Astrocyte (in vitro differentiated cells and primary cell): ENCODE measurements around the gene NOL7. TPM values are rescaled to one million over a fixed set of nuclear protein-coding genes. Genes with fewer than 3 reads are reported as not detected.

Source experiments
- DNase-seq: peaks from one replicate; pipeline ENCODE4 v3.0.0-alpha.2; 2010; ENCODE audit warnings: low read depth
- FAIRE-seq: peaks from 2 replicates; lab custom pipeline; 2011; peaks lifted over from hg19 to GRCh38; lab: Jason Lieb, UNC
- H2AFZ ChIP-seq: 2 replicates; pipeline ENCODE4 v1.6.0; 2012; ENCODE audit warnings: low read depth, low read length, inconsistent platforms
- H3K27ac ChIP-seq: 2 replicates; pipeline ENCODE4 v1.5.1; 2011; ENCODE audit warnings: low read depth, low read length, inconsistent platforms
- H3K27me3 ChIP-seq: 2 replicates; pipeline ENCODE4 v1.6.0; 2011; ENCODE audit warnings: low read length, inconsistent platforms; ENCODE audit not compliant: insufficient read depth
- H3K36me3 ChIP-seq: 2 replicates; pipeline ENCODE4 v1.5.1; 2011; ENCODE audit warnings: low read length, inconsistent platforms; ENCODE audit not compliant: insufficient read depth
- H3K4me1 ChIP-seq: 2 replicates; pipeline ENCODE4 v1.5.1; 2011; ENCODE audit warnings: low read length, inconsistent platforms; ENCODE audit not compliant: insufficient read depth
- H3K4me2 ChIP-seq: 2 replicates; pipeline ENCODE4 v1.6.0; 2012; ENCODE audit warnings: low read length, inconsistent platforms
- H3K4me3 ChIP-seq: 2 replicates; pipeline ENCODE4 v1.5.1; 2011; ENCODE audit warnings: low read depth, mild to moderate bottlenecking, low read length, inconsistent platforms; ENCODE audit not compliant: insufficient read depth
- H3K79me2 ChIP-seq: 2 replicates; pipeline ENCODE4 v1.6.0; 2012; ENCODE audit warnings: mild to moderate bottlenecking, low read length, inconsistent platforms; ENCODE audit not compliant: insufficient read depth
- H3K9ac ChIP-seq: 2 replicates; pipeline ENCODE4 v1.6.0; 2012; ENCODE audit warnings: mild to moderate bottlenecking, low read length, inconsistent platforms
- H3K9me3 ChIP-seq: 2 replicates; pipeline ENCODE4 v1.5.1; 2012; ENCODE audit warnings: low read depth, mild to moderate bottlenecking, low read length, inconsistent platforms; ENCODE audit not compliant: insufficient read depth
- H4K20me1 ChIP-seq: 2 replicates; pipeline ENCODE4 v1.6.0; 2012; ENCODE audit warnings: low read length, inconsistent platforms; ENCODE audit not compliant: insufficient read depth
- H3K27ac Mint-ChIP-seq: one replicate; pipeline ENCODE4 v1.8.0; 2021; ENCODE audit warnings: mild to moderate bottlenecking, mixed read lengths; ENCODE audit not compliant: unreplicated experiment
- H3K27me3 Mint-ChIP-seq: one replicate; pipeline ENCODE4 v1.8.0; 2021; ENCODE audit warnings: low read depth, mixed read lengths; ENCODE audit not compliant: unreplicated experiment
- H3K36me3 Mint-ChIP-seq: one replicate; pipeline ENCODE4 v1.8.0; 2021; ENCODE audit warnings: low read depth, mixed read lengths; ENCODE audit not compliant: unreplicated experiment
- H3K4me1 Mint-ChIP-seq: one replicate; pipeline ENCODE4 v1.8.0; 2021; ENCODE audit warnings: low read depth, mixed read lengths; ENCODE audit not compliant: unreplicated experiment
- H3K4me3 Mint-ChIP-seq: one replicate; pipeline ENCODE4 v1.8.0; 2021; ENCODE audit warnings: mild to moderate bottlenecking, moderate library complexity, mixed read lengths; ENCODE audit not compliant: unreplicated experiment
- H3K9me3 Mint-ChIP-seq: one replicate; pipeline ENCODE4 v1.8.0; 2021; ENCODE audit warnings: mild to moderate bottlenecking, mixed read lengths; ENCODE audit not compliant: unreplicated experiment
- EZH2 ChIP-seq: IDR thresholded peaks from 2 replicates; pipeline ENCODE4 v1.6.1; 2012; ENCODE audit warnings: mild to moderate bottlenecking, low read length, inconsistent platforms; ENCODE audit not compliant: insufficient read depth
- total RNA-seq: library from RNA; stranded (reverse); gene quantifications from 2 replicates; pipeline ENCODE4 v1.2.1, GENCODE V29; 2021
- TF ChIP-seq, protein P1 (sequence below): IDR thresholded peaks from 2 replicates; pipeline ENCODE4 v1.5.1; 2011; ENCODE audit warnings: low read depth, mild to moderate bottlenecking, inconsistent platforms, low read length, moderate library complexity; ENCODE audit not compliant: insufficient read depth

The NOL7 gene
- total RNA-seq, 1 donor from 2014 or later = 63.7 TPM

DNA sequence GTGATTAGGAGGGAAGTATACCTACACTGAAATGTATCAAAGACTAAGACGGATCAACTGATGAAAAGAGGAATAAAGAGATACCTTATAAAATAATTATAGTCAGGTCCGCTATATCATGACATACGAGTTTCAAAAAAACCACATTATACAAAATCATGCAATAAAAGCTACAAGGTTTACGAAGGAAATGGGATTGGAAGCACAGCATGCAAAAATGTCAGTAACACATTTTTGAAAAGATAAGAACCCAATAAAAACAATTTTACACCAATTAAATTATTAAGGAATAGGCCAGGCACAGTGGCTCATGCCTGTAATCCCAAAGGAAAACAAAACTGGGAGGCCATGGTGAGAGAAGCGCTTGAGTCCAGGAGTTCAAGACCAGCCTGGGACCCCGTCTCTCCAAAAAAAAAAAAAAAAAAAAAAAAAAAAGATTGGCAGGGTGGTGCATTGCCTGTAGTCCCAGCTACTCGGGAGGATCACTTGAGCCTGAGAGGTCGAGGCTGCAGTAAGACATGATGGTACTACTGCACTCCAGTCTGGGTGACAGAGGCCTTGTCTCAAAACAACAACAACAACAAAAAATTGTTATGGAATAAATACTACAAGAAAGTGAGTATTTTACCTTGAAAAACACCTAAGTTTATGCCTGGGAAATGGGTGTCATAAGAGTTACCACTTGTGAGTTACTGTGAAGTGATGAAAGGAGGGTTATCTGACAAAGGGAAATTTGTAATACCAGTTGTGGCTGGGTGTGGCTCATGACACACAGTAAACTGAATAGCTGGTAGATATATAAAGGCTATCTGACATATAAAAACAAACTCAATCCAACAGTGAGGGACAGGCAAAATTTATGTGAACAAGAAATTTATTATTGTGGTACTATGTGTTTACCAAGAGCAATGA is 51.3 kb downstream of the NOL7 start:
- DNase-seq (peak; percentile 16), FAIRE-seq (no peak)
- Histone ChIP-seq H3K79me2 (peaks cover 99% of the 10 kb centered on the region), H3K27ac (no peak overlapping the region), H3K9me3 (no peaks in the 10 kb centered on the region), H3K4me1 (no peaks in the 10 kb centered on the region), H2AFZ (no peak overlapping the region), H3K27me3 (no peaks in the 10 kb centered on the region), H3K4me3 (no peak overlapping the region), H3K36me3 (no peaks in the 10 kb centered on the region), H4K20me1 (peaks cover 70% of the 10 kb centered on the region), H3K9ac (no peak overlapping the region), H3K4me2 (no peak overlapping the region)
- H3K36me3 Mint-ChIP-seq = no peaks in the 10 kb centered on the region
- peaks cover 10% of the 10 kb centered on the region for H3K4me1 Mint-ChIP-seq
- H3K27ac Mint-ChIP-seq = no peak overlapping the region
- H3K27me3 Mint-ChIP-seq = no peaks in the 10 kb centered on the region
- TF ChIP-seq, protein P1, sequence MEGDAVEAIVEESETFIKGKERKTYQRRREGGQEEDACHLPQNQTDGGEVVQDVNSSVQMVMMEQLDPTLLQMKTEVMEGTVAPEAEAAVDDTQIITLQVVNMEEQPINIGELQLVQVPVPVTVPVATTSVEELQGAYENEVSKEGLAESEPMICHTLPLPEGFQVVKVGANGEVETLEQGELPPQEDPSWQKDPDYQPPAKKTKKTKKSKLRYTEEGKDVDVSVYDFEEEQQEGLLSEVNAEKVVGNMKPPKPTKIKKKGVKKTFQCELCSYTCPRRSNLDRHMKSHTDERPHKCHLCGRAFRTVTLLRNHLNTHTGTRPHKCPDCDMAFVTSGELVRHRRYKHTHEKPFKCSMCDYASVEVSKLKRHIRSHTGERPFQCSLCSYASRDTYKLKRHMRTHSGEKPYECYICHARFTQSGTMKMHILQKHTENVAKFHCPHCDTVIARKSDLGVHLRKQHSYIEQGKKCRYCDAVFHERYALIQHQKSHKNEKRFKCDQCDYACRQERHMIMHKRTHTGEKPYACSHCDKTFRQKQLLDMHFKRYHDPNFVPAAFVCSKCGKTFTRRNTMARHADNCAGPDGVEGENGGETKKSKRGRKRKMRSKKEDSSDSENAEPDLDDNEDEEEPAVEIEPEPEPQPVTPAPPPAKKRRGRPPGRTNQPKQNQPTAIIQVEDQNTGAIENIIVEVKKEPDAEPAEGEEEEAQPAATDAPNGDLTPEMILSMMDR = no peak
- H3K9me3 Mint-ChIP-seq = peaks cover 6% of the 10 kb centered on the region
- no peak overlapping the region for H3K4me3 Mint-ChIP-seq

DNA sequence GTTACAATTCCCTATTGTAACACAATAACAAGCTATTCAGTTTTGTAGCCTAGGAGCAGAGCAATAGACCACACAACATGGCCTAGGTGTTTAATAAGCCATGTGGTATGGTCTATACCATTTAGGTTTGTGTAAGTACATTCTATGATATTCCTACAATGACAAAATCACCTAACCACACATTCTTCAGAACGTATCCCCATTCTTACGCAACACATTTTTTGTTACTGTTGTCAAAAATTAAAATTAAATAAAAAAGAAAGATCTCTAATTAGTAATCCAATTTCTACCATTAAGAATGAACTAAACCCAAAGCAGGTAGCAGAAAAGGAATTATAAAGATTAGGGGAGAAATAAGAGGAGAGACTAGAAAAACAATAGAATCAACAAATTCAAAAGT is 52.5 kb downstream of the NOL7 start:
- peaks cover 99% of the 10 kb centered on the region for H3K79me2 ChIP-seq
- FAIRE-seq (no peak), DNase-seq (no peak)
- H3K4me1 ChIP-seq = no peaks in the 10 kb centered on the region
- no peaks in the 10 kb centered on the region for H3K9me3 ChIP-seq
- H3K27me3 ChIP-seq = no peaks in the 10 kb centered on the region
- Mint-ChIP-seq H3K9me3 (peaks cover 6% of the 10 kb centered on the region), H3K4me1 (peaks cover 12% of the 10 kb centered on the region), H3K4me3 (no peak overlapping the region), H3K36me3 (no peaks in the 10 kb centered on the region), H3K27ac (no peak overlapping the region), H3K27me3 (no peaks in the 10 kb centered on the region)
- H3K9ac ChIP-seq = no peak overlapping the region
- H2AFZ ChIP-seq = no peak overlapping the region
- H3K36me3 ChIP-seq = no peaks in the 10 kb centered on the region
- H3K4me3 ChIP-seq = no peak overlapping the region
- H3K4me2 ChIP-seq = no peak overlapping the region
- H4K20me1 ChIP-seq = peaks cover 68% of the 10 kb centered on the region
- TF ChIP-seq, protein P1 = no peak
- TF ChIP-seq EZH2 = no peak
- no peak overlapping the region for H3K27ac ChIP-seq
